Measurements from ENCODE around the gene FLNB.
A peak's percentile ranks its signal among the peaks of the same experiment; 100 is the strongest.

The FLNB gene

GRCh38 chr3:58137306-58137705 lies 129.1 kb downstream of the FLNB start:
- DNase-seq (ENCODE audit: low read depth): no peak

GRCh38 chr3:58141766-58142345 lies 133.6 kb downstream of the FLNB start:
- DNase-seq (ENCODE audit: low read depth): no peak

- no peak for DNase-seq (ENCODE audit: low read depth)
Measured at GRCh38 chr3:58143417-58144055, 135.3 kb downstream of the FLNB start.

- no peak for DNase-seq (ENCODE audit: low read depth)
Measured at GRCh38 chr3:58144478-58145325, 136.5 kb downstream of the FLNB start.

- no peak for DNase-seq (ENCODE audit: low read depth)
Measured at GRCh38 chr3:58148049-58148448, 139.8 kb downstream of the FLNB start.

GRCh38 chr3:58150130-58150809 lies 142.0 kb downstream of the FLNB start:
- no peak for DNase-seq (ENCODE audit: low read depth)

- no peak for DNase-seq (ENCODE audit: low read depth)
Measured at GRCh38 chr3:58150810-58151199, 142.6 kb downstream of the FLNB start.

- DNase-seq (ENCODE audit: low read depth): no peak
Measured at GRCh38 chr3:58151637-58152036, 143.4 kb downstream of the FLNB start.

GRCh38 chr3:58152225-58153015 lies 144.2 kb downstream of the FLNB start:
- DNase-seq (ENCODE audit: low read depth): no peak

GRCh38 chr3:58153371-58153770 lies 145.1 kb downstream of the FLNB start:
- no peak for DNase-seq (ENCODE audit: low read depth)

- DNase-seq (ENCODE audit: low read depth): no peak
Measured at GRCh38 chr3:58154626-58155449, 146.6 kb downstream of the FLNB start.

GRCh38 chr3:58155838-58156237 lies 147.6 kb downstream of the FLNB start:
- DNase-seq (ENCODE audit: low read depth): no peak

GRCh38 chr3:58157700-58158099 lies 149.5 kb downstream of the FLNB start:
- no peak for DNase-seq (ENCODE audit: low read depth)

- DNase-seq (ENCODE audit: low read depth): no peak
Measured at GRCh38 chr3:58158442-58159153, 150.4 kb downstream of the FLNB start.

GRCh38 chr3:58160399-58160798 lies 152.2 kb downstream of the FLNB start:
- no peak for DNase-seq (ENCODE audit: low read depth)

- peak; percentile 82 for DNase-seq (ENCODE audit: low read depth)
Measured at GRCh38 chr3:58161435-58162398, 153.5 kb downstream of the FLNB start.

GRCh38 chr3:58163234-58163633 lies 155.0 kb downstream of the FLNB start:
- DNase-seq (ENCODE audit: low read depth): no peak

- no peak for DNase-seq (ENCODE audit: low read depth)
Measured at GRCh38 chr3:58164199-58164879, 156.1 kb downstream of the FLNB start.
